ENCODE results near the gene MTG2. TPM values are rescaled to one million over a fixed set of nuclear protein-coding genes. Genes with fewer than 3 reads are reported as not detected.

Gene MTG2
- total RNA-seq, 1 experiment from 2014 or later = 56.8 TPM

DNA sequence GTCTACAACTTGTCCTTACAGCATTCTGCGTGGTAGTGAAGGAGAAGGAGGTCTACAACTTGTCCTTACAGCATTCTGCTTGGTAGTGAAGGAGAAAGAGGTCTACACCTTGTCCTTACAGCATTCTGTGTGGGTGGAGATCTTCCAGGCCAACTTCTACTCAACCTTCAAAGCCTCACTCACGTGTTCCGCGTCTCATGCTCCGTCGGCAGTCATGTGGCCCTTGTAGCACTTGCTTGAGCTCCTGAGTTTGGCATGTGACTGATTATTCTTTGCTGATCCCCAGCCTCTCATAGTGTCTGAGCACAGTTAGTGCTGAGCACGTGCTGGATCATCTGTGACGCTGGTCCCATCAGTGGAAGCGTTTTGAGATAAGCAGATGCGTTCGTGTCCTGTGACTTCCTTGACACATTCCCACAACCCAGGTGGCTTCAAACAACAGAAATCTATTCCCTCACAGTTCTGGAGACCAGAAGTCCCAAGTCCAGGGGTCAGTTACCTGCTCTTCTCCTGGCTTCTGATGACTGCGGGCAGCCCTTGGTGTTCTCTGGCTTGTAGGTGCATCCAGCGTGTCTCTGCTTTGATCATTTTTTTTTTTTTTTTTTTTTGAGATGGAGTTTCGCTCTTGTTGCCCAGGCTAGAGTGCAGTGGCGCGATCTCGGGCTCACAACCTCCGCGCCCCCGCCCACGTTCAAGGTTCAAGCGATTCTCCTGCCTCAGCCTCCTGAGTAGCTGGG, 36.6 kb upstream of the MTG2 start:
- BruUV-seq (replicated peaks) = no TSS peak
- ChIA-PET POLR2A (no interaction called here), CTCF (no interaction called here)
- no peaks in the 10 kb centered on the region; the same call in 1 of the 2 replicates for H3K36me3 ChIP-seq (ENCODE audit: control insufficient read depth, insufficient read depth, low read length)
- in situ Hi-C loops (cut with HindIII; ENCODE audit: low pct_unique_long_range_greater_than_20kb, low sequenced_read_pairs) (no loop called here), intact Hi-C loops (cut with micrococcal nuclease; ENCODE audit: unreplicated experiment) (no loop called here)
- H3K27ac ChIP-seq (ENCODE audit: low read length) = no peak overlapping the region
- H3K27me3 ChIP-seq (ENCODE audit: control insufficient read depth, insufficient read depth, low read length) = no peaks in the 10 kb centered on the region
- peaks cover 25% of the 10 kb centered on the region for H3K4me1 ChIP-seq (ENCODE audit: control insufficient read depth, insufficient read depth, low read length)
- H3K9me3 ChIP-seq (ENCODE audit: control insufficient read depth, insufficient read depth, low read depth, low read length) = no peaks in the 10 kb centered on the region
- no peak overlapping the region for H3K4me3 ChIP-seq (ENCODE audit: low read depth in 2 of 2, low read length in 2 of 2)
- ATAC-seq (no peak), DNase-seq (ENCODE audit: low read depth, low spot score) (no peak)
- TF ChIP-seq TCF7L2 (IDR thresholded peaks at IDR 0.05; ENCODE audit: low read depth, low read length) (no peak), SIN3A (IDR thresholded peaks at IDR 0.05; ENCODE audit: borderline replicate concordance, insufficient read depth, low read depth, low read length) (no peak)
- TF ChIP-seq, protein P1, sequence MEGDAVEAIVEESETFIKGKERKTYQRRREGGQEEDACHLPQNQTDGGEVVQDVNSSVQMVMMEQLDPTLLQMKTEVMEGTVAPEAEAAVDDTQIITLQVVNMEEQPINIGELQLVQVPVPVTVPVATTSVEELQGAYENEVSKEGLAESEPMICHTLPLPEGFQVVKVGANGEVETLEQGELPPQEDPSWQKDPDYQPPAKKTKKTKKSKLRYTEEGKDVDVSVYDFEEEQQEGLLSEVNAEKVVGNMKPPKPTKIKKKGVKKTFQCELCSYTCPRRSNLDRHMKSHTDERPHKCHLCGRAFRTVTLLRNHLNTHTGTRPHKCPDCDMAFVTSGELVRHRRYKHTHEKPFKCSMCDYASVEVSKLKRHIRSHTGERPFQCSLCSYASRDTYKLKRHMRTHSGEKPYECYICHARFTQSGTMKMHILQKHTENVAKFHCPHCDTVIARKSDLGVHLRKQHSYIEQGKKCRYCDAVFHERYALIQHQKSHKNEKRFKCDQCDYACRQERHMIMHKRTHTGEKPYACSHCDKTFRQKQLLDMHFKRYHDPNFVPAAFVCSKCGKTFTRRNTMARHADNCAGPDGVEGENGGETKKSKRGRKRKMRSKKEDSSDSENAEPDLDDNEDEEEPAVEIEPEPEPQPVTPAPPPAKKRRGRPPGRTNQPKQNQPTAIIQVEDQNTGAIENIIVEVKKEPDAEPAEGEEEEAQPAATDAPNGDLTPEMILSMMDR (IDR thresholded peaks at IDR 0.05) = no peak

DNA sequence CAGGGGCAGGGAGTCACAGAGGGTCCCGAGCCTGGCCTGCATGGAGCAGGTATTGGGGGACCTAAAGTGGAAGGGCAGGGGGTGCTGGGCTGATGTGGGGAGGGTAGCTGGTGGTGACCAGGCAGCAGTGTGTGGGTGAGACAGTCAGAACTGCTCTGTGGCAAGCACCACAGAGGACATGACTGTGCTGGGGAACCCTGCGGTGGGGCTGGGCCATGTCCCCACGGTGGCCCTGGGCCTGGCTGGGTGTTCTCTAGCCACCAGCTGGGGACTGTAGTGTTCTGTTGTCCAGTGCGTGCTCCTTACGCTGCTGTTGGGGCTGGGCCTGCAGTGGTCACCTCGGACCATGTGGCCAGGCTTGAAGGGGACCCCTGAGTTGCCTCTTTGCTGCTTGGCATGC, 35.7 kb upstream of the MTG2 start:
- intact Hi-C loops (cut with micrococcal nuclease; ENCODE audit: unreplicated experiment) = no loop called here
- CTCF ChIA-PET = no interaction called here

More for the DNA sequence above, 35.7 kb upstream of the MTG2 start:
- in situ Hi-C loops (cut with HindIII; ENCODE audit: low pct_unique_long_range_greater_than_20kb, low sequenced_read_pairs) = no loop called here
- Histone ChIP-seq H3K27ac (ENCODE audit: low read length) (no peak overlapping the region), H3K4me1 (ENCODE audit: control insufficient read depth, insufficient read depth, low read length) (peaks cover 18% of the 10 kb centered on the region), H3K27me3 (ENCODE audit: control insufficient read depth, insufficient read depth, low read length) (no peaks in the 10 kb centered on the region), H3K4me3 (ENCODE audit: low read depth in 2 of 2, low read length in 2 of 2) (no peak overlapping the region), H3K9me3 (ENCODE audit: control insufficient read depth, insufficient read depth, low read depth, low read length) (no peaks in the 10 kb centered on the region), H3K36me3 (ENCODE audit: control insufficient read depth, insufficient read depth, low read length) (no peaks in the 10 kb centered on the region; the same call in 1 of the 2 replicates)
- ATAC-seq = no peak
- no peak for DNase-seq (ENCODE audit: low read depth, low spot score)
- BruUV-seq (replicated peaks) = no TSS peak
- no peak for TF ChIP-seq POLR2AphosphoS5 (IDR thresholded peaks at IDR 0.05; ENCODE audit: low read depth, low read length)
- TF ChIP-seq SIN3A (IDR thresholded peaks at IDR 0.05; ENCODE audit: borderline replicate concordance, insufficient read depth, low read depth, low read length) = no peak
- TF ChIP-seq, protein P1 (IDR thresholded peaks at IDR 0.05) = no peak
- no peak for TF ChIP-seq TCF7L2 (IDR thresholded peaks at IDR 0.05; ENCODE audit: low read depth, low read length)
- TF ChIP-seq, protein P2, sequence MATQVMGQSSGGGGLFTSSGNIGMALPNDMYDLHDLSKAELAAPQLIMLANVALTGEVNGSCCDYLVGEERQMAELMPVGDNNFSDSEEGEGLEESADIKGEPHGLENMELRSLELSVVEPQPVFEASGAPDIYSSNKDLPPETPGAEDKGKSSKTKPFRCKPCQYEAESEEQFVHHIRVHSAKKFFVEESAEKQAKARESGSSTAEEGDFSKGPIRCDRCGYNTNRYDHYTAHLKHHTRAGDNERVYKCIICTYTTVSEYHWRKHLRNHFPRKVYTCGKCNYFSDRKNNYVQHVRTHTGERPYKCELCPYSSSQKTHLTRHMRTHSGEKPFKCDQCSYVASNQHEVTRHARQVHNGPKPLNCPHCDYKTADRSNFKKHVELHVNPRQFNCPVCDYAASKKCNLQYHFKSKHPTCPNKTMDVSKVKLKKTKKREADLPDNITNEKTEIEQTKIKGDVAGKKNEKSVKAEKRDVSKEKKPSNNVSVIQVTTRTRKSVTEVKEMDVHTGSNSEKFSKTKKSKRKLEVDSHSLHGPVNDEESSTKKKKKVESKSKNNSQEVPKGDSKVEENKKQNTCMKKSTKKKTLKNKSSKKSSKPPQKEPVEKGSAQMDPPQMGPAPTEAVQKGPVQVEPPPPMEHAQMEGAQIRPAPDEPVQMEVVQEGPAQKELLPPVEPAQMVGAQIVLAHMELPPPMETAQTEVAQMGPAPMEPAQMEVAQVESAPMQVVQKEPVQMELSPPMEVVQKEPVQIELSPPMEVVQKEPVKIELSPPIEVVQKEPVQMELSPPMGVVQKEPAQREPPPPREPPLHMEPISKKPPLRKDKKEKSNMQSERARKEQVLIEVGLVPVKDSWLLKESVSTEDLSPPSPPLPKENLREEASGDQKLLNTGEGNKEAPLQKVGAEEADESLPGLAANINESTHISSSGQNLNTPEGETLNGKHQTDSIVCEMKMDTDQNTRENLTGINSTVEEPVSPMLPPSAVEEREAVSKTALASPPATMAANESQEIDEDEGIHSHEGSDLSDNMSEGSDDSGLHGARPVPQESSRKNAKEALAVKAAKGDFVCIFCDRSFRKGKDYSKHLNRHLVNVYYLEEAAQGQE (IDR thresholded peaks at IDR 0.05; ENCODE audit: insufficient read depth in 1 of 2, low read depth in 2 of 2, low read length in 1 of 2) = no peak
- POLR2A ChIA-PET = no interaction called here
